Erythroblast (primary cell): ENCODE measurements around the gene FRRS1L.

ENCODE experiments used
- GATA1 ChIP-seq: IDR thresholded peaks from 2 replicates; pipeline ENCODE4 v1.6.1; 2011; ENCODE audit warnings: low read depth, mild to moderate bottlenecking, control low read depth, low read length, moderate library complexity
- POLR2A ChIP-seq: IDR thresholded peaks from 2 replicates; pipeline ENCODE4 v1.6.1; 2011; ENCODE audit warnings: mild to moderate bottlenecking, low read length

DNA sequence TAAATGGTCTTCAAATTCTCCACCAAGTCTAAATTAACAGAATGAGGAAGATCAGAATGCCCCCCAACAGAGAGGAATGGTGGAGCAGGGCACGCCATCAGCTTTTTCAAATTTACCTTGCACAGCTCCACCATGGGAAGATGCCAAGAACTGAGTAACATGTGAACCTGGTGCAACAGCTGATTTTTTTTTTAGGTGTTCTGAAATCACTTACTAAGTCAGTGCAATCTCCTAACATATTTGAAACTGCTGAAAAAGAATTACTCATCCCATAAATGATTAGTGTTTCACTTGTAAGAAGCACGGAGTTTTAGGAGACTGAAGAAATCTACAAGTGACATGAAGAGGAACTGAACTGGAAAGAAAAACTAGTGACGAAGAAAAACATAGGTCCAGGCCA, 52.4 kb downstream of the FRRS1L start:
- TF ChIP-seq POLR2A = no peak
- no peak for TF ChIP-seq GATA1
